ENCODE data around the gene TMEM121B. TPM values are rescaled to one million over a fixed set of nuclear protein-coding genes. Genes with fewer than 3 reads are reported as not detected.
"Not testable (repeated sequence)": the region's sequence is repeated elsewhere in the genome, so short reads cannot be mapped to it uniquely, and the experiment has no call there.

The TMEM121B gene
- total and polyA plus RNA-seq, 2 donors = 0.09 to 0.23 TPM

DNA sequence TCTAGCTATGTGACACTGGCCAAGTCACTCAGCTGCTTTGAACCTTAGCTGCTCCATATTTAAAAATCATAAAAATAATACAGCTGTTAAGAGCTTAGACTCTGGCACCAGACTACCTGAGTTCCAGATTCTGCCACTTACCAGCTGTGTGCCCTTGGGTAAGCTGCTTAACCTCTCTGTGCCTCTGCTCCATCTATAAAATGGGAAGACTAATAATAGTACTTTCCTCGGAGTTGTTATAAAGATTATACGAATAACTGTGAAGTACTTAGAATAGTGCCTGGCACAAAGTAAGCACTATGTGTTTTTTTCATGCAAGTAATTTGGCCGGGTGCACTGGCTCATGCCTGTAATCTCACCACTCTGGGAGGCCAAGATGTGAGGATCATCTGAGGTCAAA lies 36.6 kb upstream of the TMEM121B start:
- Histone ChIP-seq H3K4me1 (ENCODE audit: control insufficient read depth in 2 of 2, insufficient read depth in 2 of 2, low read length in 2 of 2) (peaks cover 6 to 13% of the 10 kb centered on the region in 2 donors), H3K9me3 (ENCODE audit: control insufficient read depth in 2 of 2, insufficient read depth in 1 of 2, low read length in 1 of 2) (no peaks in the 10 kb centered on the region), H3K27me3 (ENCODE audit: control insufficient read depth in 2 of 2, insufficient read depth in 1 of 2, low read length in 1 of 2) (no peaks in the 10 kb centered on the region), H3K4me3 (ENCODE audit: low read length in 2 of 2) (no peak overlapping the region), H3K36me3 (ENCODE audit: control insufficient read depth in 2 of 2, insufficient read depth in 2 of 2, low read length in 1 of 2) (no peaks in the 10 kb centered on the region), H3K27ac (ENCODE audit: low read depth in 1 of 2, low read length in 1 of 2) (no peak overlapping the region)
- DNase-seq (ENCODE audit: low read depth in 6 of 9, low spot score in 9 of 9) = no peak
- WGBS = 96% methylated on average over 3 of the region's 3 CpGs

DNA sequence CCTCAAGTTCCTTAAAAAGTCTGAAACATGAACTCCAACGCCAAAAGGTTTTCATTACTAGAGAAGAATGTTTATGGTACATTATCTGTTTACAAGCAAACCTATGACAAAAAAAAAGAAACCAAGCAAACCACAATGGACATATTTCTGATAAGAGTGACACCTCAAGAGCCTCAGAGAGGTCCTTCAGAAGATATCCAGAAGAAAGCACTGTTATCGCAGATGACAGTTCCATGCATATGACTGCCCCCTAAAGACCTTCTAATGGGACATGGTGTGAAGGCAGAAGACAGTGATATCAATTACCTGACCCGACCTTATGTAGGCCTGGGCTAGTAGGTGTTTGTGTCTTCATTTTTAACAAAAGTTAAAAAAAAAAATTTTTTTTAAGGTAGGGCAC lies 34.8 kb upstream of the TMEM121B start:
- Histone ChIP-seq H3K36me3 (ENCODE audit: control insufficient read depth in 2 of 2, insufficient read depth in 2 of 2, low read length in 1 of 2) (peaks cover 0 to 3% of the 10 kb centered on the region in 2 donors), H3K9me3 (ENCODE audit: control insufficient read depth in 2 of 2, insufficient read depth in 1 of 2, low read length in 1 of 2) (no peaks in the 10 kb centered on the region), H3K4me1 (ENCODE audit: control insufficient read depth in 2 of 2, insufficient read depth in 2 of 2, low read length in 2 of 2) (peaks cover 6 to 13% of the 10 kb centered on the region in 2 donors), H3K27ac (ENCODE audit: low read depth in 1 of 2, low read length in 1 of 2) (no peak overlapping the region), H3K27me3 (ENCODE audit: control insufficient read depth in 2 of 2, insufficient read depth in 1 of 2, low read length in 1 of 2) (no peaks in the 10 kb centered on the region), H3K4me3 (ENCODE audit: low read length in 2 of 2) (no peak overlapping the region)
- WGBS = 92% methylated on average over 3 of the region's 3 CpGs
- DNase-seq (ENCODE audit: low read depth in 6 of 9, low spot score in 9 of 9) = no peak

DNA sequence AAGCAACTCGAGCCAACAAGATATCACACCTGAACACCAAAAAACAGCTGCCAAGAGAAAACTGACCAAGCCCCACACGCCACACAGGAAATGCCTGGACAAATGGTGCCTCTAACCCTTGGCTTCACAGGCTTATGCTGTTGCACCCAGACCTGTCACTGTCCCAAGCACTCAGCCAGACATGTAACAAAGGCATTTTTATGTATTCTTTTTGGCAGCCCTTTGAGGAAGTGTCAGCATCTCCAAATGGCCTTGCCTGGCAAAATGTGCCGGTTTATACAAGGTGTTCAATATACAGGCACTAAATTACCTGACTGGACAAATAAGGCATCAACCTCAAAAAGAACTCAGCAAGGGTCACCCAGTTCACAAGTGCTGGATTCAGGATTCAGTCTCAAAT lies 31.8 kb upstream of the TMEM121B start:
- Histone ChIP-seq H3K36me3 (ENCODE audit: control insufficient read depth in 2 of 2, insufficient read depth in 2 of 2, low read length in 1 of 2) (peaks cover 0 to 4% of the 10 kb centered on the region in 2 donors), H3K27me3 (ENCODE audit: control insufficient read depth in 2 of 2, insufficient read depth in 1 of 2, low read length in 1 of 2) (no peaks in the 10 kb centered on the region), H3K4me1 (ENCODE audit: control insufficient read depth in 2 of 2, insufficient read depth in 2 of 2, low read length in 2 of 2) (peaks cover 0 to 6% of the 10 kb centered on the region in 2 donors), H3K9me3 (ENCODE audit: control insufficient read depth in 2 of 2, insufficient read depth in 1 of 2, low read length in 1 of 2) (no peaks in the 10 kb centered on the region), H3K27ac (ENCODE audit: low read depth in 1 of 2, low read length in 1 of 2) (no peak overlapping the region), H3K4me3 (ENCODE audit: low read length in 2 of 2) (no peak overlapping the region)
- no peak for DNase-seq (ENCODE audit: low read depth in 6 of 9, low spot score in 9 of 9)
- WGBS = 96% methylated on average over 3 of the region's 3 CpGs

DNA sequence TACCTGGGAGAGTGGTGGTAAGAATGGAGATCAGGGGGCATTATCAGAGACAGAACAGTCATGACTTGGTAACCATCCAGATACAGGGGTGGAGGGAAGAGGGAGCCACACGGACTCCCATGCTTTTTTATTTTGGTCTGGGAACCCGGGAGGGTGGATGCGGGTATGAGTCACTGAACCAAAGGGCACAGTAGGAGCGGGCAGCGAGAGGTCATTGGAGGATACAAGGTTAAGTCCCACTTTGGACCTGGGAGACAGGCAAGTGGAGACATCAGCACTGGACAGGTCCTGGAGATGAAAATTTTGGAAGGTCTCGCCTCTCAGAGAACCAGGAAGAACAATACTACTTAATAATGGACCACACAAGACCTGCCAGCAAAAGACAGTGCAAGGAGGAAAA lies 31.2 kb upstream of the TMEM121B start:
- Histone ChIP-seq H3K27me3 (ENCODE audit: control insufficient read depth in 2 of 2, insufficient read depth in 1 of 2, low read length in 1 of 2) (no peaks in the 10 kb centered on the region), H3K36me3 (ENCODE audit: control insufficient read depth in 2 of 2, insufficient read depth in 2 of 2, low read length in 1 of 2) (peaks cover 0 to 10% of the 10 kb centered on the region in 2 donors), H3K4me1 (ENCODE audit: control insufficient read depth in 2 of 2, insufficient read depth in 2 of 2, low read length in 2 of 2) (no peaks in the 10 kb centered on the region), H3K27ac (ENCODE audit: low read depth in 1 of 2, low read length in 1 of 2) (no peak overlapping the region), H3K4me3 (ENCODE audit: low read length in 2 of 2) (no peak overlapping the region), H3K9me3 (ENCODE audit: control insufficient read depth in 2 of 2, insufficient read depth in 1 of 2, low read length in 1 of 2) (no peaks in the 10 kb centered on the region)
- over 99% methylated on average over 6 of the region's 6 CpGs for WGBS
- no peak for DNase-seq (ENCODE audit: low read depth in 6 of 9, low spot score in 9 of 9)

DNA sequence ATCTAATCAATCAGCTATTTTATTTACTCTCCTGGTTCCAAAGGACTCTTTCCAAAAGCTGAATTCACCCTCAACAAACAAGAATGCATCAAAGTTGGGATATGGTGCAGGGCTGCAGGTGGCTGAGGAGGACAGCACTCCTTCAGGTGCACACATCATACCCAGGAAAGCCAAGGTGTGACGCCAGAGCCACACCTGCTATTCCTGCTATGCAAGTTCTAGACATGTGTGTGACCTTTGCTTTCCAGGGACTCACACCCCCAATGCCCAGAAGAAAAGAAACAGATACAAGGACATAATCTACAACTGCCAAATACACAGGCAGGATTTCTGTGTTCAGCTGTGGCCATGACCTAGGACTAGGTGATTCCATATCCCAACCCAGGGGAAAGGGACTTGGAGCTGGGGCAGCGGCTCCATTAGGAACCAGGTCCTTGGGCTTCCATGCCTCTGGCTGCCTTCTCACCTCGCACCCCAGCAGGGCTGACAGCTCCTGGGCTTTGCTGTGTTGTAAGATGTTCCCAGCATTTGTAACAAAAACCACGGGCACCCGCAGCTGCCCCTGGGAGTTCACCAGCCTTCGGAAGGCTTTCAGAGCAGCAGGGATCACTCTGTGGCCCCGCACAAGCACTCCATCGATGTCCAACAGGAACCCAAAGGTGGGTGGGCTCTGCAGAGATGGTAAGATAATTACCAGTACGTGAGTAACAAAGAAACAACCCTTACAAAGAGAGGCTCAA lies 28.1 kb upstream of the TMEM121B start:
- H3K4me3 ChIP-seq (ENCODE audit: low read length in 2 of 2) = no peak overlapping the region
- DNase-seq (ENCODE audit: low read depth in 6 of 9, low spot score in 9 of 9) = no peak
- peaks cover 0 to 15% of the 10 kb centered on the region in 2 donors for H3K36me3 ChIP-seq (ENCODE audit: control insufficient read depth in 2 of 2, insufficient read depth in 2 of 2, low read length in 1 of 2)
- H3K4me1 ChIP-seq (ENCODE audit: control insufficient read depth in 2 of 2, insufficient read depth in 2 of 2, low read length in 2 of 2) = no peaks in the 10 kb centered on the region
- 97% methylated on average over 9 of the region's 9 CpGs for WGBS
- H3K9me3 ChIP-seq (ENCODE audit: control insufficient read depth in 2 of 2, insufficient read depth in 1 of 2, low read length in 1 of 2) = no peaks in the 10 kb centered on the region
- no peak overlapping the region for H3K27ac ChIP-seq (ENCODE audit: low read depth in 1 of 2, low read length in 1 of 2)
- H3K27me3 ChIP-seq (ENCODE audit: control insufficient read depth in 2 of 2, insufficient read depth in 1 of 2, low read length in 1 of 2) = no peaks in the 10 kb centered on the region

DNA sequence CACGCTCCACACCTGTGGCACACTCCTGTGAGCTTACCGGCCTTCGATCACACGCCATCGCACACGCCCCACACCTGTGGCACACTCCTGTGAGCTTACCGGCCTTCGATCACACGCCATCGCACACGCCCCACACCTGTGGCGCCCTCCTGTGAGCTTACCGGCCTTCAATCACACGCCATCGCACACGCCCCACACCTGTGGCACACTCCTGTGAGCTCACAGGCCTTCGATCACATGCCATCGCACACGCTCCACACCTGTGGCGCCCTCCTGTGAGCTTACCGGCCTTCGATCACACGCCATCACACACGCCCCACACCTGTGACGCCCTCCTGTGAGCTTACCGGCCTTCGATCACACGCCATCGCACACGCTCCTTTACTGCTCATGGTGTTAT lies 26.3 kb upstream of the TMEM121B start:
- H3K9me3 ChIP-seq (ENCODE audit: control insufficient read depth in 2 of 2, insufficient read depth in 1 of 2, low read length in 1 of 2); H3K4me1 ChIP-seq (ENCODE audit: control insufficient read depth in 2 of 2, insufficient read depth in 2 of 2, low read length in 2 of 2); H3K27me3 ChIP-seq (ENCODE audit: control insufficient read depth in 2 of 2, insufficient read depth in 1 of 2, low read length in 1 of 2); H3K4me3 ChIP-seq (ENCODE audit: low read length in 2 of 2); DNase-seq (ENCODE audit: low read depth in 6 of 9, low spot score in 9 of 9); H3K27ac ChIP-seq (ENCODE audit: low read depth in 1 of 2, low read length in 1 of 2): not testable (repeated sequence)
- 98% methylated on average over 30 of the region's 30 CpGs for WGBS
- peaks cover 0 to 23% of the 10 kb centered on the region in 2 donors for H3K36me3 ChIP-seq (ENCODE audit: control insufficient read depth in 2 of 2, insufficient read depth in 2 of 2, low read length in 1 of 2)

DNA sequence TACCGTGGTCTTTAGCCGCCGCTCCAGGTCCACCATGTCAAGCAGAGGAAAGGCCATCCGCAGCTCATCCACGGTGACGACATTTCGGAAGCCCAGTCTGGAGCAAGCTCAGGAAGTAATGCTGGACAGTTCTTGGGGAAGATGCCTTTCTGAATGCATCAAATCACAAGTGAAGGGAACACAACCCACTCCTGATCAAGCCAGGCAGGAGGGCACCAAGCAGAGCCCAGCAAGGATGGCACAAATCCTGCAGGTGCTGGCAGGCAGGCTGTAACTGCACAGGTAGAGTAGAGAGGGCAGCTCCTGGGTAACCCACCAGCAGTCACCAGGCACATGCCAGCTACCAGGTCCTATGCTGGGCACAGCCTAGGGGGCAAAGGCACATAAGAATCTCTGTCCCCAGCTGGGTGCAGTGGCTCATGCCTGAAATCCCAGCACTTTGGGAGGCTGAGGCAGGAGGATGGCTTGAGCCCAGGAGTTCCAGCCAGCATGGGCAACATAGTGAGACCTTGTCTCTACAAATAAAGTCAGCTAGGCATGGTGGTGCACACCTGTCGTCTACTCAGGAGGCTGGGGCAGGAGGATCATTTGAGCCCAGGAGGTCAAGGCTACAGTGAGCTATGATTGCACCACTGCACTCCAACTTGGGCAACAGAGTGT lies 24.0 kb upstream of the TMEM121B start:
- no peaks in the 10 kb centered on the region for H3K27me3 ChIP-seq (ENCODE audit: control insufficient read depth in 2 of 2, insufficient read depth in 1 of 2, low read length in 1 of 2)
- no peak overlapping the region for H3K4me3 ChIP-seq (ENCODE audit: low read length in 2 of 2)
- no peak overlapping the region for H3K27ac ChIP-seq (ENCODE audit: low read depth in 1 of 2, low read length in 1 of 2)
- DNase-seq (ENCODE audit: low read depth in 6 of 9, low spot score in 9 of 9) = no peak
- H3K36me3 ChIP-seq (ENCODE audit: control insufficient read depth in 2 of 2, insufficient read depth in 2 of 2, low read length in 1 of 2) = peaks cover 7 to 37% of the 10 kb centered on the region in 2 donors
- no peaks in the 10 kb centered on the region for H3K4me1 ChIP-seq (ENCODE audit: control insufficient read depth in 2 of 2, insufficient read depth in 2 of 2, low read length in 2 of 2)
- 86% methylated on average over 8 of the region's 8 CpGs for WGBS
- no peaks in the 10 kb centered on the region for H3K9me3 ChIP-seq (ENCODE audit: control insufficient read depth in 2 of 2, insufficient read depth in 1 of 2, low read length in 1 of 2)

DNA sequence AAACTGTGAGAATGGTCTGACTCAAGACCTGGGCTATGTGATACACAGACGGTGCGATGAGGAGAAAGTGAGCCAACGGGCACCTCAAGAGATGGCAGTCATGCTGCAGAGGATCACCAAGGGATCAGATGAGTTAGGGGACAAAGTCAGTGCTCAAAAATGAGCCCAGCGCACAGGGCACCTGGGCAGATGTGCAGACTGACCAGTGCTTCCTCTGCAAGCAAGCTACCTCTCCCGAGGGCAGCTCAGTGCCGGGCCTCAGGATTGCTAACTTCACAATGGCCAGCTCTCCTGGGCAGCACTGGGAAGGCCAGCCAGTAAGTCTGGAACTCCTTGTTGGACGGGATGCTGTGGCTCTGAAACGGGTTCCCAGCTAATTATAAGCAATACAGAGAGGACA lies 22.7 kb upstream of the TMEM121B start:
- Histone ChIP-seq H3K27me3 (ENCODE audit: control insufficient read depth in 2 of 2, insufficient read depth in 1 of 2, low read length in 1 of 2) (no peaks in the 10 kb centered on the region), H3K36me3 (ENCODE audit: control insufficient read depth in 2 of 2, insufficient read depth in 2 of 2, low read length in 1 of 2) (peaks cover 7 to 42% of the 10 kb centered on the region in 2 donors), H3K9me3 (ENCODE audit: control insufficient read depth in 2 of 2, insufficient read depth in 1 of 2, low read length in 1 of 2) (no peaks in the 10 kb centered on the region), H3K4me1 (ENCODE audit: control insufficient read depth in 2 of 2, insufficient read depth in 2 of 2, low read length in 2 of 2) (no peaks in the 10 kb centered on the region), H3K4me3 (ENCODE audit: low read length in 2 of 2) (no peak overlapping the region), H3K27ac (ENCODE audit: low read depth in 1 of 2, low read length in 1 of 2) (no peak overlapping the region)
- no peak for DNase-seq (ENCODE audit: low read depth in 6 of 9, low spot score in 9 of 9)
- WGBS = 99% methylated on average over 8 of the region's 8 CpGs

DNA sequence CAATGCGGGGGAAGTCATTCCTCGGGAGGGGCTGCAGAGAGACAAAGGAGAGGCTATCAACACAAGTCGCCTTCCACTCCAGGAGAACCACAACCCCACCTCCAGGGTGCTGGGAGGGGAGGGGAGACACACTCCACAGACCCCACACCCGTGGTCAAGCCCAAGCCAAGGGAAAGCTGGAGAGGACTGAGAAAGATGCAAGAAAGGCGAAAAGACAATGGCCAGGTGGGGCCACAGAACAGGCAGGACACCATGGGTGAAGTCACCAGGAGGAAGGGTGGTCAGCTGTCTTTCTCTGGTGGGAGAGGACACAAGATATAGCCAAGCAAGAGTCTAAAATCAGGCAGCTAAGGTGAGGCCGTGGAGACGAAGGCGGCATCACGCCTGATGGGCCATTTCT lies 21.9 kb upstream of the TMEM121B start:
- WGBS = 97% methylated on average over 9 of the region's 9 CpGs
- Histone ChIP-seq H3K4me1 (ENCODE audit: control insufficient read depth in 2 of 2, insufficient read depth in 2 of 2, low read length in 2 of 2) (no peaks in the 10 kb centered on the region), H3K27me3 (ENCODE audit: control insufficient read depth in 2 of 2, insufficient read depth in 1 of 2, low read length in 1 of 2) (no peaks in the 10 kb centered on the region), H3K36me3 (ENCODE audit: control insufficient read depth in 2 of 2, insufficient read depth in 2 of 2, low read length in 1 of 2) (peaks cover 7 to 47% of the 10 kb centered on the region in 2 donors), H3K27ac (ENCODE audit: low read depth in 1 of 2, low read length in 1 of 2) (no peak overlapping the region), H3K9me3 (ENCODE audit: control insufficient read depth in 2 of 2, insufficient read depth in 1 of 2, low read length in 1 of 2) (no peaks in the 10 kb centered on the region), H3K4me3 (ENCODE audit: low read length in 2 of 2) (no peak overlapping the region)
- DNase-seq (ENCODE audit: low read depth in 6 of 9, low spot score in 9 of 9) = no peak

Measured in thymus (tissue), 11 donors.